Neural cell (in vitro differentiated cells): Measurements from ENCODE around the gene THEM4. TPM values are rescaled to one million over a fixed set of nuclear protein-coding genes. Genes with fewer than 3 reads are reported as not detected.

Experiments
- H2AFZ ChIP-seq: fragments of 200-600, 300-800 bp; sonication (generic), shearing (Covaris generic); 2 replicates; pipeline ENCODE4 v1.6.0; 2014; ENCODE audit warnings: low read depth, mild to moderate bottlenecking, antibody characterized with exemption, low read length, moderate library complexity
- H3F3A ChIP-seq: fragments of 200-600 bp; shearing (Covaris generic); 2 replicates; pipeline ENCODE4 v1.6.1; 2016; ENCODE audit warnings: mild to moderate bottlenecking, moderate library complexity, mixed read lengths, antibody characterized with exemption, low read length; ENCODE audit not compliant: insufficient read depth, poor library complexity, severe bottlenecking
- H3K27ac ChIP-seq: fragments of 200-600, 300-800 bp; sonication (generic), shearing (Covaris generic); 2 replicates; pipeline ENCODE4 v1.5.1; 2014; ENCODE audit warnings: mild to moderate bottlenecking, low read length, moderate library complexity
- H3K27me3 ChIP-seq: fragments of 300-800, 200-600 bp; sonication (generic), shearing (Covaris generic); 2 replicates; pipeline ENCODE4 v1.6.0; 2014; ENCODE audit warnings: mild to moderate bottlenecking, low read depth, low read length, moderate library complexity; ENCODE audit not compliant: insufficient read depth
- H3K36me3 ChIP-seq: fragments of 300-800, 200-600 bp; sonication (generic), shearing (Covaris generic); 2 replicates; pipeline ENCODE4 v1.5.1; 2014; ENCODE audit warnings: mild to moderate bottlenecking, antibody characterized with exemption, low read length, moderate library complexity; ENCODE audit not compliant: insufficient read depth
- H3K4me2 ChIP-seq: fragments of 300-800, 200-600 bp; sonication (generic), shearing (Covaris generic); 2 replicates; pipeline ENCODE4 v1.6.0; 2014; ENCODE audit warnings: mild to moderate bottlenecking, low read length
- H3K4me3 ChIP-seq: fragments of 300-800, 200-600 bp; sonication (generic), shearing (Covaris generic); 2 replicates; pipeline ENCODE4 v1.5.1; 2014; ENCODE audit warnings: mild to moderate bottlenecking, low read length, moderate library complexity
- H3K79me2 ChIP-seq: fragments of 200-600 bp; shearing (Covaris generic); replicated peaks from 2 replicates; pipeline ENCODE4 v1.6.0; 2014; ENCODE audit warnings: mild to moderate bottlenecking, low read length, moderate library complexity; ENCODE audit not compliant: insufficient read depth
- H3K9ac ChIP-seq: fragments of 300-800, 200-600 bp; sonication (generic), shearing (Covaris generic); 2 replicates; pipeline ENCODE4 v1.6.1; 2016; ENCODE audit warnings: mild to moderate bottlenecking, low read length, mixed read lengths
- H3K9me2 ChIP-seq: fragments of 200-600 bp; shearing (Covaris generic); 2 replicates; pipeline ENCODE4 v1.6.1; 2016; ENCODE audit warnings: mild to moderate bottlenecking, low read length, mixed read lengths; ENCODE audit not compliant: insufficient read depth
- H3K9me3 ChIP-seq: fragments of 200-600, 300-800 bp; sonication (generic), shearing (Covaris generic); 2 replicates; pipeline ENCODE4 v1.6.1; 2016; ENCODE audit warnings: mild to moderate bottlenecking, mixed run types, low read length, moderate library complexity, mixed read lengths
- H4K20me1 ChIP-seq: fragments of 200-600 bp; shearing (Covaris generic); 2 replicates; pipeline ENCODE4 v1.6.1; 2016; ENCODE audit warnings: mild to moderate bottlenecking, mixed run types; ENCODE audit not compliant: insufficient read depth
- CTCF ChIP-seq: fragments of 450-650 bp; IDR thresholded peaks from 2 replicates; pipeline ENCODE4 v1.5.1; 2014; ENCODE audit warnings: antibody characterized with exemption, mild to moderate bottlenecking, moderate library complexity; ENCODE audit not compliant: poor library complexity, severe bottlenecking
- EP300 ChIP-seq: fragments of 450-650 bp; conservative IDR thresholded peaks from 2 replicates; pipeline ENCODE4 v1.6.1; 2014; ENCODE audit warnings: antibody characterized with exemption, mild to moderate bottlenecking, moderate library complexity; ENCODE audit not compliant: poor library complexity, severe bottlenecking
- EZH2 ChIP-seq: fragments of 200-600, 300-800 bp; shearing (Covaris generic), sonication (generic); IDR thresholded peaks from 2 replicates; pipeline ENCODE4 v1.6.1; 2014; ENCODE audit warnings: antibody characterized with exemption, low read length, borderline replicate concordance, mild to moderate bottlenecking; ENCODE audit not compliant: insufficient read depth, poor library complexity, severe bottlenecking
- MXI1 ChIP-seq: fragments of 450-650 bp; conservative IDR thresholded peaks from 2 replicates; pipeline ENCODE4 v1.6.1; 2014; ENCODE audit warnings: antibody characterized with exemption, mild to moderate bottlenecking; ENCODE audit not compliant: poor library complexity, severe bottlenecking
- POLR2AphosphoS5 ChIP-seq: IDR thresholded peaks from 2 replicates; pipeline ENCODE4 v1.6.1; 2012
- RAD21 ChIP-seq: fragments of 450-650 bp; conservative IDR thresholded peaks from 2 replicates; pipeline ENCODE4 v1.6.1; 2014; ENCODE audit warnings: antibody characterized with exemption, mild to moderate bottlenecking, moderate library complexity
- SMC3 ChIP-seq: fragments of 450-650 bp; conservative IDR thresholded peaks from 2 replicates; pipeline ENCODE4 v1.6.1; 2014; ENCODE audit warnings: antibody characterized with exemption, mild to moderate bottlenecking, moderate library complexity; ENCODE audit not compliant: poor library complexity
- TAF1 ChIP-seq: IDR thresholded peaks from 2 replicates; pipeline ENCODE4 v1.6.1; 2012; ENCODE audit warnings: low read depth
- polyA plus RNA-seq: library from polyadenylated mRNA; depleted of rRNA; stranded (reverse); fragments of >200 nt; gene quantifications from 2 replicates; pipeline ENCODE4 v1.2.3, GENCODE V29; 2014
- TF ChIP-seq, protein P1 (sequence below): IDR thresholded peaks from 2 replicates; pipeline ENCODE4 v1.6.1; 2012; ENCODE audit warnings: borderline replicate concordance

Gene THEM4
- polyA plus RNA-seq, 1 donor from 2014 or later: 11.3 TPM

DNA sequence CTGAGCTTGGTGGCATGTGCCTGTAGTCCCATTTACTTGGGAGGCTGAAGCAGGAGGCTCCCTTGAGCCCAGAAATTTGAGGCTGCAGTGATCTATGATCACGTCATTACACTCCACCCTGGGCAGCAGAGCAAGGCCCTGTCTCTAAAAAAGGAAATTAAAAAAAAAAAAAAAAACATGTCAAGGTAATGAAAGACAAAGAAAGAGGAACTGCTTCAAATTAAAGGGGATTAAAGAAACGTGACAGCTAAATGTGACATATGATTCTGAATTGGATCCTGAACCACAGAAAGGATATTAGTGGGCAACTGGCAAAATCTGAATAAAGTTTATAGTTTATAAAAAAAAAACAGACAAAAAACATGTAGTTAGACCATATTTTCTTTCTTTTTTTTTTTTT, 65.9 kb downstream of the THEM4 start:
- Histone ChIP-seq H3K9me2 (no peaks in the 10 kb centered on the region), H3K27me3 (peaks cover 29% of the 10 kb centered on the region)
- TF ChIP-seq EZH2 (no peak), CTCF (no peak), SMC3 (no peak)

GRCh38 chr1:151841141-151841540, 68.2 kb downstream of the THEM4 start:
- Histone ChIP-seq H3K9me3 (no peaks in the 10 kb centered on the region), H3K27ac (no peak overlapping the region), H4K20me1 (no peaks in the 10 kb centered on the region), H3K27me3 (peaks cover 51% of the 10 kb centered on the region), H3K4me3 (no peak overlapping the region), H3K79me2 (no peaks in the 10 kb centered on the region), H3K4me2 (no peak overlapping the region), H3K9me2 (no peaks in the 10 kb centered on the region), H3F3A (no peaks in the 10 kb centered on the region), H2AFZ (no peak overlapping the region), H3K9ac (no peak overlapping the region), H3K36me3 (no peaks in the 10 kb centered on the region)
- TF ChIP-seq CTCF (no peak), EZH2 (no peak)

More for the DNA sequence above, 65.9 kb downstream of the THEM4 start:
- Histone ChIP-seq H3K4me2 (no peak overlapping the region), H3K4me3 (no peak overlapping the region), H3K79me2 (no peaks in the 10 kb centered on the region), H3F3A (no peaks in the 10 kb centered on the region), H3K9ac (no peak overlapping the region), H4K20me1 (no peaks in the 10 kb centered on the region), H2AFZ (no peak overlapping the region), H3K9me3 (no peaks in the 10 kb centered on the region), H3K27ac (no peak overlapping the region), H3K36me3 (no peaks in the 10 kb centered on the region)

- Histone ChIP-seq H3K27ac (no peak overlapping the region), H3F3A (no peaks in the 10 kb centered on the region), H3K9ac (no peak overlapping the region), H3K9me3 (no peaks in the 10 kb centered on the region), H4K20me1 (no peaks in the 10 kb centered on the region), H3K36me3 (no peaks in the 10 kb centered on the region), H2AFZ (no peak overlapping the region), H3K79me2 (no peaks in the 10 kb centered on the region), H3K27me3 (peaks cover 57% of the 10 kb centered on the region), H3K9me2 (no peaks in the 10 kb centered on the region), H3K4me2 (no peak overlapping the region), H3K4me3 (no peak overlapping the region)
- TF ChIP-seq EP300 (no peak), SMC3 (no peak), TAF1 (no peak), CTCF (no peak), POLR2AphosphoS5 (no peak), EZH2 (no peak), RAD21 (no peak), MXI1 (no peak)
- TF ChIP-seq, protein P1, sequence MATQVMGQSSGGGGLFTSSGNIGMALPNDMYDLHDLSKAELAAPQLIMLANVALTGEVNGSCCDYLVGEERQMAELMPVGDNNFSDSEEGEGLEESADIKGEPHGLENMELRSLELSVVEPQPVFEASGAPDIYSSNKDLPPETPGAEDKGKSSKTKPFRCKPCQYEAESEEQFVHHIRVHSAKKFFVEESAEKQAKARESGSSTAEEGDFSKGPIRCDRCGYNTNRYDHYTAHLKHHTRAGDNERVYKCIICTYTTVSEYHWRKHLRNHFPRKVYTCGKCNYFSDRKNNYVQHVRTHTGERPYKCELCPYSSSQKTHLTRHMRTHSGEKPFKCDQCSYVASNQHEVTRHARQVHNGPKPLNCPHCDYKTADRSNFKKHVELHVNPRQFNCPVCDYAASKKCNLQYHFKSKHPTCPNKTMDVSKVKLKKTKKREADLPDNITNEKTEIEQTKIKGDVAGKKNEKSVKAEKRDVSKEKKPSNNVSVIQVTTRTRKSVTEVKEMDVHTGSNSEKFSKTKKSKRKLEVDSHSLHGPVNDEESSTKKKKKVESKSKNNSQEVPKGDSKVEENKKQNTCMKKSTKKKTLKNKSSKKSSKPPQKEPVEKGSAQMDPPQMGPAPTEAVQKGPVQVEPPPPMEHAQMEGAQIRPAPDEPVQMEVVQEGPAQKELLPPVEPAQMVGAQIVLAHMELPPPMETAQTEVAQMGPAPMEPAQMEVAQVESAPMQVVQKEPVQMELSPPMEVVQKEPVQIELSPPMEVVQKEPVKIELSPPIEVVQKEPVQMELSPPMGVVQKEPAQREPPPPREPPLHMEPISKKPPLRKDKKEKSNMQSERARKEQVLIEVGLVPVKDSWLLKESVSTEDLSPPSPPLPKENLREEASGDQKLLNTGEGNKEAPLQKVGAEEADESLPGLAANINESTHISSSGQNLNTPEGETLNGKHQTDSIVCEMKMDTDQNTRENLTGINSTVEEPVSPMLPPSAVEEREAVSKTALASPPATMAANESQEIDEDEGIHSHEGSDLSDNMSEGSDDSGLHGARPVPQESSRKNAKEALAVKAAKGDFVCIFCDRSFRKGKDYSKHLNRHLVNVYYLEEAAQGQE: no peak
Observed at GRCh38 chr1:151840421-151840820, 68.9 kb downstream of the THEM4 start.
